Breast epithelium (tissue), 4 donors: Measurements from ENCODE around the gene CPT1C. TPM values are rescaled to one million over a fixed set of nuclear protein-coding genes. Genes with fewer than 3 reads are reported as not detected.

Experiments
- DNase-seq, 2 donors: peaks; one replicate each; pipeline ENCODE4 v3.0.0-alpha.2; 2019; ENCODE audit warnings: low spot score in 2 of 2
- H3K27ac ChIP-seq, 2 donors: fragments of 200-600 bp; sonication (generic) in 1 of 2; one replicate each; pipeline ENCODE4 v1.5.1; 2016 to 2019; ENCODE audit warnings: mild to moderate bottlenecking in 1 of 2
- H3K27me3 ChIP-seq, 2 donors: fragments of 200-600 bp; sonication (generic) in 1 of 2; one replicate each; pipeline versions ENCODE4 v1.5.1 to v1.6.0; 2017 to 2019; ENCODE audit warnings: control low read depth in 1 of 2, mild to moderate bottlenecking in 1 of 2
- H3K36me3 ChIP-seq: fragments of 200-600 bp; one replicate; pipeline ENCODE4 v1.5.1; 2019
- H3K4me1 ChIP-seq, 2 donors: fragments of 200-600 bp; sonication (generic); one replicate each; pipeline ENCODE4 v1.5.1; 2016 to 2019; ENCODE audit warnings: control low read depth in 1 of 2
- H3K4me3 ChIP-seq, 3 donors: fragments of 200-600 bp; sonication (generic); 1 replicate in 2 of 3; 2 replicates in 1 of 3; pipeline ENCODE4 v1.5.1; 2016 to 2019; ENCODE audit warnings: mild to moderate bottlenecking in 3 of 3, moderate library complexity in 2 of 3
- H3K9me3 ChIP-seq, 2 donors: fragments of 200-600 bp; sonication (generic) in 1 of 2; one replicate each; pipeline ENCODE4 v1.5.1; 2016 to 2019; ENCODE audit warnings: control low read depth in 1 of 2
- CTCF ChIP-seq, 3 donors: fragments of 450-650 bp; IDR thresholded peaks; one replicate each; pipeline ENCODE4 v1.5.1; 2016 to 2017; ENCODE audit warnings: antibody characterized with exemption in 3 of 3, mild to moderate bottlenecking in 3 of 3, moderate library complexity in 3 of 3
- POLR2A ChIP-seq: fragments of 450-650 bp; IDR thresholded peaks from one replicate; pipeline ENCODE4 v1.6.1; 2016; ENCODE audit warnings: antibody characterized with exemption, mild to moderate bottlenecking, moderate library complexity
- POLR2AphosphoS5 ChIP-seq, 3 donors: sonication (generic); formaldehyde crosslinking; IDR thresholded peaks; one replicate each; pipeline ENCODE4 v1.6.1; 2017; ENCODE audit warnings: antibody characterized with exemption in 3 of 3
- intact Hi-C: fragments of 100-400 bp; cut with DNase I; formaldehyde crosslinking; loops from one replicate; pipeline ENCODE4 v1.15.1; 2023; ENCODE audit warnings: low total_unique reads
- total RNA-seq, 3 donors: library from RNA; depleted of rRNA; stranded (reverse); fragments of >200 nt; gene quantifications; one replicate each; pipeline ENCODE4 v1.1.0, GENCODE V29; 2016

The CPT1C gene
- total RNA-seq, 3 donors from 2014 or later: 0.80 to 14.4 (median 2.8) TPM

GRCh38 chr19:49761249-49761624, 70.3 kb downstream of the CPT1C start:
- Histone ChIP-seq H3K4me1 (no peaks in the 10 kb centered on the region), H3K36me3 (no peaks in the 10 kb centered on the region), H3K9me3 (no peaks in the 10 kb centered on the region), H3K27me3 (no peaks in the 10 kb centered on the region), H3K4me3 (no peak overlapping the region), H3K27ac (peak overlapping the region; percentile 21 to 84)
- intact Hi-C loops: no loop called here
- TF ChIP-seq POLR2A: no peak
- TF ChIP-seq CTCF (IDR thresholded peaks at IDR 0.05): no peak
- TF ChIP-seq POLR2AphosphoS5 (IDR thresholded peaks at IDR 0.05): no peak
- no peak for DNase-seq

- Histone ChIP-seq H3K27ac (peak overlapping the region; percentile 21 to 84), H3K4me3 (no peak overlapping the region), H3K27me3 (no peaks in the 10 kb centered on the region), H3K4me1 (no peaks in the 10 kb centered on the region), H3K36me3 (no peaks in the 10 kb centered on the region), H3K9me3 (no peaks in the 10 kb centered on the region)
- no peak for DNase-seq
- no peak for TF ChIP-seq CTCF (IDR thresholded peaks at IDR 0.05)
- TF ChIP-seq POLR2AphosphoS5 (IDR thresholded peaks at IDR 0.05): no peak
- TF ChIP-seq POLR2A: no peak
- intact Hi-C loops: no loop called here
Observed at GRCh38 chr19:49761625-49762311, 70.9 kb downstream of the CPT1C start.

GRCh38 chr19:49763230-49763629, 72.3 kb downstream of the CPT1C start, which contains the start of gene TSKS:
Gene TSKS (minus strand): TSS chr19:49763306. CDS start chr19:49763247, 59 bp downstream.
- no peak within 1 kb of the TSS for H3K4me3 ChIP-seq
- TF ChIP-seq POLR2AphosphoS5 (IDR thresholded peaks at IDR 0.05): no peak
- H3K27ac ChIP-seq: peak within 1 kb of the TSS in 1 of 2 donors; percentile 84
- no peak for DNase-seq
- no peaks in the 10 kb centered on the region for H3K36me3 ChIP-seq
- peaks cover 5 to 8% of the 10 kb centered on the region in 2 donors for H3K4me1 ChIP-seq
- no peaks in the 10 kb centered on the region for H3K9me3 ChIP-seq
- intact Hi-C loops: no loop called here
- no peaks in the 10 kb centered on the region for H3K27me3 ChIP-seq

Other genes with a start within 250 kb of the CPT1C start
- 1 to 10 TPM in 1 of 3 donors, under 1 TPM in 2; 0.44 to 4.3 (median 0.98) TPM for gene SLC17A7, start 249.6 kb upstream of the CPT1C start, total RNA-seq
- gene PIH1D1, start 239.3 kb upstream of the CPT1C start, total RNA-seq: 100 to 1,000 TPM in 2 of 3 donors, 10 to 100 TPM in 1; 94.4 to 121 (median 106) TPM
- 10 to 100 TPM; 20.6 to 34.4 (median 32.2) TPM for gene ALDH16A1, start 237.9 kb upstream of the CPT1C start, total RNA-seq
- 1 to 10 TPM; 4.3 to 7.0 (median 4.6) TPM for gene FLT3LG, start 216.9 kb upstream of the CPT1C start, total RNA-seq
- gene RPL13A, start 203.5 kb upstream of the CPT1C start, total RNA-seq: 1,000 to 10,000 TPM; 3,591 to 5,468 (median 4,346) TPM
- 1,000 to 10,000 TPM; 5,709 to 7,550 (median 5,876) TPM for gene RPS11, start 194.7 kb upstream of the CPT1C start, total RNA-seq
- 100 to 1,000 TPM; 164 to 389 (median 199) TPM for gene FCGRT, start 178.5 kb upstream of the CPT1C start, total RNA-seq
- gene RCN3, start 163.1 kb upstream of the CPT1C start, total RNA-seq: 10 to 100 TPM; 17.3 to 40.2 (median 34.7) TPM
- 10 to 100 TPM; 54.7 to 60.0 (median 57.4) TPM for gene NOSIP, start 110.6 kb upstream of the CPT1C start, total RNA-seq
- 10 to 100 TPM in 2 of 3 donors, under 1 TPM in 1; 0.32 to 16.1 (median 10.2) TPM for gene PRRG2, start 109.8 kb upstream of the CPT1C start, total RNA-seq
- gene PRR12, start 99.9 kb upstream of the CPT1C start, total RNA-seq: 1 to 10 TPM; 6.2 to 8.8 (median 6.3) TPM
- gene RRAS, start 51.0 kb upstream of the CPT1C start, total RNA-seq: 100 to 1,000 TPM in 1 of 3 donors, 10 to 100 TPM in 2; 34.8 to 114 (median 41.0) TPM
- gene SCAF1, start 48.9 kb upstream of the CPT1C start, total RNA-seq: 10 to 100 TPM in 2 of 3 donors, 1 to 10 TPM in 1; 9.8 to 15.4 (median 10.6) TPM
- gene IRF3, start 25.3 kb upstream of the CPT1C start, total RNA-seq: 100 to 1,000 TPM in 1 of 3 donors, 10 to 100 TPM in 2; 39.7 to 100 (median 52.4) TPM
- gene BCL2L12, start 25.2 kb upstream of the CPT1C start, total RNA-seq: 10 to 100 TPM in 1 of 3 donors, 1 to 10 TPM in 2; 5.1 to 11.7 (median 8.5) TPM
- gene PRMT1, start 13.8 kb upstream of the CPT1C start, total RNA-seq: 100 to 1,000 TPM; 137 to 227 (median 154) TPM
- gene ADM5, start 1.5 kb upstream of the CPT1C start, total RNA-seq: 1 to 10 TPM; 1.3 to 2.9 (median 1.4) TPM
- gene TSKS, start 72.2 kb downstream of the CPT1C start, total RNA-seq: under 1 TPM in 2 of 3 donors, not detected in 1; 0.33 to 0.96 TPM
- gene AP2A1, start 75.9 kb downstream of the CPT1C start, total RNA-seq: 10 to 100 TPM; 42.1 to 71.0 (median 59.3) TPM
- gene FUZ, start 122.2 kb downstream of the CPT1C start, total RNA-seq: 10 to 100 TPM; 13.0 to 27.4 (median 18.7) TPM
- 10 to 100 TPM; 16.3 to 27.5 (median 20.6) TPM for gene MED25, start 127.2 kb downstream of the CPT1C start, total RNA-seq
- gene PTOV1, start 160.0 kb downstream of the CPT1C start, total RNA-seq: 10 to 100 TPM; 45.1 to 95.0 (median 90.3) TPM
- 10 to 100 TPM; 31.0 to 69.2 (median 57.7) TPM for gene PNKP, start 176.5 kb downstream of the CPT1C start, total RNA-seq
- gene AKT1S1, start 186.2 kb downstream of the CPT1C start, total RNA-seq: 10 to 100 TPM; 11.9 to 13.8 (median 12.5) TPM
- 10 to 100 TPM; 21.0 to 31.8 (median 30.4) TPM for gene TBC1D17, start 186.6 kb downstream of the CPT1C start, total RNA-seq
- gene IL4I1, start 205.8 kb downstream of the CPT1C start, total RNA-seq: 1 to 10 TPM in 1 of 3 donors, under 1 TPM in 2; 0.48 to 2.2 (median 0.66) TPM
- gene ATF5, start 238.1 kb downstream of the CPT1C start, total RNA-seq: 10 to 100 TPM in 1 of 3 donors, 1 to 10 TPM in 2; 5.9 to 20.0 (median 8.2) TPM
- 10 to 100 TPM; 30.9 to 41.0 (median 36.4) TPM for gene NUP62, start 238.4 kb downstream of the CPT1C start, total RNA-seq